Keratinocyte (primary cell): ENCODE data around the gene INSIG1.

Experiments
- CTCF ChIP-seq, 3 experiments: IDR thresholded peaks in 1 of 3; conservative IDR thresholded peaks in 1 of 3; optimal IDR thresholded peaks in 1 of 3; 2 replicates in 2 of 3; 3 replicates in 1 of 3; pipeline versions ENCODE3 to v1.5.1; 2011; ENCODE audit warnings: low read length in 3 of 3, mild to moderate bottlenecking in 3 of 3, moderate library complexity in 2 of 3, control low read depth in 1 of 3, inconsistent platforms in 1 of 3; ENCODE audit not compliant: insufficient read depth in 2 of 3; ENCODE audit errors: extremely low read depth in 1 of 3
- EZH2 ChIP-seq: IDR thresholded peaks from one replicate; pipeline ENCODE4 v1.6.1; 2012; ENCODE audit warnings: inconsistent platforms, mild to moderate bottlenecking, low read length, moderate library complexity

GRCh38 chr7:155262031-155262430 is 35.6 kb upstream of the INSIG1 start:
- no peak for TF ChIP-seq CTCF (optimal IDR thresholded peaks at IDR 0.05 in 1 of 3, IDR thresholded peaks at IDR 0.05 in 1 of 3, conservative IDR thresholded peaks at IDR 0.05 in 1 of 3; ENCODE audit: extremely low read depth in 1 of 3, insufficient read depth in 2 of 3, low read length in 3 of 3)
- no peak for TF ChIP-seq EZH2
